Calu3 (cell line): ENCODE measurements around the gene ANO8. TPM values are rescaled to one million over a fixed set of nuclear protein-coding genes. Genes with fewer than 3 reads are reported as not detected.

Experiments used
- BruUV-seq: library from RNA; stranded (reverse); fragments of 400-500 nt; replicated peaks from 2 replicates; lab custom pipeline; 2021; lab: Mats Ljungman, UMichigan
- CTCF ChIA-PET: fragments of 300-600 bp; sonication (Branson Sonifier 250); formaldehyde crosslinking; loops from one replicate; lab custom pipeline; 2022; ENCODE audit warnings: antibody characterized with exemption; lab: Charles Lee
- DNase-seq: peaks from one replicate; pipeline ENCODE4 v3.0.0; 2022
- H3K27ac Mint-ChIP-seq: one replicate; pipeline ENCODE4 v1.8.0; 2022; ENCODE audit warnings: mixed read lengths; ENCODE audit not compliant: unreplicated experiment
- H3K27me3 Mint-ChIP-seq: one replicate; pipeline ENCODE4 v1.8.0; 2022; ENCODE audit warnings: mixed read lengths; ENCODE audit not compliant: unreplicated experiment
- H3K36me3 Mint-ChIP-seq: one replicate; pipeline ENCODE4 v1.8.0; 2022; ENCODE audit warnings: mild to moderate bottlenecking, moderate library complexity, mixed read lengths; ENCODE audit not compliant: insufficient read depth, unreplicated experiment
- H3K4me1 Mint-ChIP-seq: one replicate; pipeline ENCODE4 v1.8.0; 2022; ENCODE audit warnings: mild to moderate bottlenecking, low read depth, mixed read lengths; ENCODE audit not compliant: unreplicated experiment
- H3K4me3 Mint-ChIP-seq: one replicate; pipeline ENCODE4 v1.8.0; 2022; ENCODE audit warnings: mild to moderate bottlenecking, low read depth, moderate library complexity, mixed read lengths; ENCODE audit not compliant: unreplicated experiment
- H3K9me3 Mint-ChIP-seq: one replicate; pipeline ENCODE4 v1.8.0; 2022; ENCODE audit warnings: low read depth, mixed read lengths; ENCODE audit not compliant: unreplicated experiment
- CTCF ChIP-seq: fragments of 200-600 bp; IDR thresholded peaks from one replicate; pipeline ENCODE4 v1.8.0; 2022; ENCODE audit warnings: antibody characterized with exemption; ENCODE audit not compliant: unreplicated experiment
- intact Hi-C: fragments of 100-400 bp; cut with micrococcal nuclease; formaldehyde crosslinking; loops from one replicate; pipeline ENCODE4 v1.10.0; 2022; ENCODE audit not compliant: unreplicated experiment
- total RNA-seq: library from RNA; stranded (reverse); gene quantifications from 2 replicates; pipeline ENCODE4 v1.2.3, GENCODE V29; 2022

ANO8 gene
- total RNA-seq, 1 experiment from 2014 or later: 10.5 TPM

GRCh38 chr19:17292301-17293074, 42.2 kb downstream of the ANO8 start:
- intact Hi-C loops: loop anchor here (2.0 kb wide), 1 partner anchor 94 kb away; no protein-coding TSS in a partner anchor
- H3K27me3 Mint-ChIP-seq: no peaks in the 10 kb centered on the region
- H3K27ac Mint-ChIP-seq: no peak overlapping the region
- no peaks in the 10 kb centered on the region for H3K9me3 Mint-ChIP-seq
- BruUV-seq: no TSS peak
- DNase-seq: peak; percentile 87
- CTCF ChIA-PET: interaction anchor here (0.8 to 1.2 kb wide), 4 partner anchors 13 to 127 kb away, joined by 3 to 4 read pairs (median 3); partner anchors contain the start of genes MRPL34 and MVB12A
- H3K4me3 Mint-ChIP-seq: peak overlapping the region; percentile 73
- peak; percentile 37 for TF ChIP-seq CTCF
- peaks cover 11% of the 10 kb centered on the region for H3K36me3 Mint-ChIP-seq
- no peaks in the 10 kb centered on the region for H3K4me1 Mint-ChIP-seq

- no peaks in the 10 kb centered on the region for H3K9me3 Mint-ChIP-seq
- H3K4me3 Mint-ChIP-seq: no peak overlapping the region
- H3K4me1 Mint-ChIP-seq: no peaks in the 10 kb centered on the region
- no TSS peak for BruUV-seq
- H3K27ac Mint-ChIP-seq: no peak overlapping the region
- no peaks in the 10 kb centered on the region for H3K27me3 Mint-ChIP-seq
- H3K36me3 Mint-ChIP-seq: peaks cover 11% of the 10 kb centered on the region
- TF ChIP-seq CTCF: no peak
- CTCF ChIA-PET: interaction anchor here (0.6 kb wide), 1 partner anchor 83 kb away, joined by 4 read pairs; no protein-coding TSS in a partner anchor
- intact Hi-C loops: loop anchor here (10.0 kb wide), 1 partner anchor 225 kb away; no protein-coding TSS in a partner anchor
- DNase-seq: no peak
Measured at GRCh38 chr19:17289489-17289888, 45.2 kb downstream of the ANO8 start.

GRCh38 chr19:17286752-17287151, 47.9 kb downstream of the ANO8 start:
- intact Hi-C loops: loop anchor here (10.0 kb wide), 1 partner anchor 222 kb away; no protein-coding TSS in a partner anchor
- no peaks in the 10 kb centered on the region for H3K27me3 Mint-ChIP-seq
- CTCF ChIA-PET: interaction anchor here (0.6 kb wide), 1 partner anchor 83 kb away, joined by 3 read pairs; no protein-coding TSS in a partner anchor

GRCh38 chr19:17286263-17286662, 48.4 kb downstream of the ANO8 start:
- no peak for DNase-seq

More at GRCh38 chr19:17286752-17287151, 47.9 kb downstream of the ANO8 start:
- no peak overlapping the region for H3K27ac Mint-ChIP-seq
- DNase-seq: no peak
- H3K4me3 Mint-ChIP-seq: no peak overlapping the region
- no peaks in the 10 kb centered on the region for H3K4me1 Mint-ChIP-seq
- peaks cover 1% of the 10 kb centered on the region for H3K36me3 Mint-ChIP-seq
- TF ChIP-seq CTCF: no peak
- no TSS peak for BruUV-seq
- H3K9me3 Mint-ChIP-seq: no peaks in the 10 kb centered on the region

More at GRCh38 chr19:17286263-17286662, 48.4 kb downstream of the ANO8 start:
- Mint-ChIP-seq H3K9me3 (no peaks in the 10 kb centered on the region), H3K4me1 (no peaks in the 10 kb centered on the region), H3K27me3 (no peaks in the 10 kb centered on the region), H3K27ac (no peak overlapping the region), H3K4me3 (no peak overlapping the region), H3K36me3 (no peaks in the 10 kb centered on the region)
- intact Hi-C loops: loop anchor here (10.0 kb wide), 1 partner anchor 221 kb away; no protein-coding TSS in a partner anchor
- no peak for TF ChIP-seq CTCF
- CTCF ChIA-PET: interaction anchor here (0.6 to 0.7 kb wide), 2 partner anchors 83 to 198 kb away, joined by 3 read pairs; no protein-coding TSS in a partner anchor
- no TSS peak for BruUV-seq
